Stimulated activated naive CD4-positive, alpha-beta T cell (primary cell): ENCODE data around the gene DENND1A.

Experiments
- DNase-seq, 6 experiments: peaks; one replicate each; lab custom pipeline; 2025; lab: John Stamatoyannopoulos, UW

DENND1A gene

GRCh38 chr9:123617952-123618678, 311.8 kb downstream of the DENND1A start:
- DNase-seq = no peak

- no peak for DNase-seq
These were observed 312.6 kb downstream of the DENND1A start for GRCh38 chr9:123617286-123617685.

GRCh38 chr9:123616707-123617106, 313.2 kb downstream of the DENND1A start:
- no peak for DNase-seq

- no peak for DNase-seq
These were observed 314.5 kb downstream of the DENND1A start for GRCh38 chr9:123615381-123615780.

DNA sequence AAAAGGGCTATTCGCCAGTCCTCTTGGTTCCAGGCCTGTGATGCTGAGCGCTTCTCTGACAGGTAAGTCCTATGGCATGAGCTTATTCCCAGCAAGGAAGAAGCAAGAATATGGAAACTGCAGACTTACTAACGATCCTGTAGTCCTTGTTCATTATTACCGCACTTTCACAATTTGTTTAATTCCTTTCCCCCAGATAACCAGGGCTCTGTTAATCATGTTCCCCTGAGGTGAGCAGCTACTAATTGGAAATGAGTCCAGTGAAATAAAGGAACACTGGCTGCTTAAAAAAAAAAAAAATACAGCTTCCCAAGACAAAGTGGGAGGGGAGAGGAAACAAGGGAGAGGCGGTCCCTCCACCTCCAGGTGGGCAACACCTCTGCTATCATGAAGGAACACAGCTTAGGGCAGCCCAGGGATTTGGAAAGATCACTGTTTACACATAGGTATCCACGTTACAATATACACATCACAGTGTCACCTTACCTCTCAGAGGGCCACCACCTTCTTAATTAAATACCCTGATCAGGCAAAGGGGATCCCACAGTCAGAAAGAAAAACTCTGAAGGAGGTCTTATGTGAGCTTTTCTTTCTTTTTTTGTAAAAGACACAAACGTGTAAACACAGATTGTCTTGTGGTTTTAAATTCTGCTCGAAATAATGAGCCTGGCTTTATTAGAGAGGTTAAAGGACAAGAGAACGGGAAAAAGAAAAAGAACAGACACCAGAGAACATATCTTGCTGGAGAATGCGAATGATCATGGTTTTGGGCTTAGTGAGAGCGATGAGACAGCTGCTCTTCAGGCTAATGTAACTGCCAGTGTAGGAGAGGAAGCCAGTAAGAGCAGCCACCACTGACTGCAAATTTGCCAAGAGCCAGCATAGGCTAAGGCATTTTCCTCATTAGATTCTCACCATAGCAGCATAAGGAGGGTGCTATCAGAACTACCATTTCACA, 315.3 kb downstream of the DENND1A start:
- no peak for DNase-seq

DNA sequence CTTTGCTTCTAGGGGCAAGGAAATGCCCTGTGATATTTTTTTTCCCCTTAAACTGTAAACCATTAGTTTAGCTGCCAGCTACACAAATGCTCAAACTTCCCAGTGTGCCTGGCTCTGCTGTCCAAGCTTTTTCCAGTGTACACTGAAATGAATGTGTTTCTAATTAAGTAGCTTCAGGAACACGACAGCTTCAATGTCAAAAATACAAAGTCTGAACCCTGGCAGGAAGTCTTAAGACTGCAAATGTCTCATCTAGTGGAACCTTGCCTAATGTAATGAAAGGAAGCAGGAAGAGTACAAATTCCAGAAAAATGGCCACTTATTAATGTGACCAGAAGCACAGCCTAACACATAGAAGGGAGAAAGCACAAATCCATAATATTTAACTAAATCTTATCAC, 318.7 kb downstream of the DENND1A start:
- DNase-seq = no peak

- DNase-seq = no peak
These were observed 320.1 kb downstream of the DENND1A start for GRCh38 chr9:123609844-123610243.

DNA sequence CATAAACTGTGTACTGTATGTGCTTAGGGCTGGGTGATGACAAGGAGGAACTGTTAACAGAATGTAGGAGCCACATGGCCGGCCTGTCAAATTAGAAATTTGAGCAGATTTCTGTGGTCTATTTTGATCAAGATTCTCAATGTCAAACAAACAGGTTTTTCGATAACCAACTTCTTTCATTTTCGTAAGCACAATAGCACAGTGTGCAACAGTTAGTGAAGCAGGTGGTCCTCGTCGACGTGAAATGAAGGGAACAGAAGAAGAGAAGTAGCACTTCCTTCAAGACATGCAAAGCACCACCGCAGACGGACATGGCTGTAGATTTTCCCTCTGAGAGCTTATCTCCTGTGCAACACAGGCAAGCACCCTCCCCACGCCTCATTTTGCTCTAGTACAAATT, 321.8 kb downstream of the DENND1A start:
- DNase-seq = no peak

DNA sequence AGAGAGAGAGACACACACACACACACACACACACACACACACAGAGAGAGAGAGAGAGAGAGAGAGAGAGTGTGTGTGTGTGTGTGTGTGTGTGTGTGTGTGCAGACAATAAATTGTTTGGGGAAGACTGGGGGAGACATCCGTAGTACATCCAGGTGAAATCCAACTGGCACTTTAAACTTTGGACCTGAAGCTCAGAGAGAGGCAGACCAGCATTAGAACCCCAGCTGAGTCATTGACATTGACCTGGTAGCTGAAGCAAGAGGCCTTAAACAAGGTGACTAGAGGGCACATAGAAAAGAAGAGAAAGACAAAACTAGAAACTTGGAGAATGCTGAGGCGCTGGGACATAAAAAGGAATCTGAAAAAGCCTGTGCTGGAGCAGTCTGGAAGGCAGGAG, 322.4 kb downstream of the DENND1A start:
- DNase-seq = no peak

GRCh38 chr9:123606141-123606540, 323.8 kb downstream of the DENND1A start:
- DNase-seq = no peak

DNA sequence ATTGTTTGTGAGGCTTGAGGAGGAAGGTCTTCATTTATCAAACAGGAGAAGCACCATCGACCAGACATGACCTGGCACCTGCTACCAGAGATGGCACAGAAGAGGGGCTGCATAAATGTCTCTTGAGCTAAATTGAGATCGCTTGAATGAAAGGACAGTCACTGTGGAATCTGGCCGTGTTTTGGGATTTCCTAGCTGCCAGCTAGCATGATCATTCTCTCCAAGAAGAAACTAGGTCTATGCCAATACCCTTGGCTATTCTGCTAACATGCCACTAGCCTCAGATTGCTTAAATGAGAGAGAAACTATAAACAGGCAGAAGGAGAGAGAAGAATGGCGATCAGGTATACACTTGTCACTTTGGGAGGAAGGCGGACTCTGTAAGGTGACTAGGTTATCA, 324.6 kb downstream of the DENND1A start:
- no peak for DNase-seq

DNA sequence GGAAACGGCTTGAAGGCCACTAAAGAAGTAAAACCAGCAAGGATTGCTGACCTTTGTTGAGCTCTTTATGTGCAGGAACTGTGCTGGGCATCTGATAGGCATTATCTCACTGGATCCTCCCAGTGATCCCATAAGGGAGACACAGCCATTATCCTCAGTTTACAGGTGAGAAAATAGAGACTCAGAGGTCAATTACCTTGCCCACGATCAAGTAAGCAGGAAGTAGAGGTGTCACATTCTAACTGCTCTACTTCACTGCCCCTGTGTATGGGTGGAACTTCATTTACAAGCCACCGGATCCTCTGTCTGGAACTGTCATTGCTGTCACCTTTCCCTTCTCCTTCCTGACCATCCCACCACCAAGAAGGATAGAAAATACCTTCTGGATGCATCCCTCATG, 325.1 kb downstream of the DENND1A start:
- DNase-seq = no peak

DNA sequence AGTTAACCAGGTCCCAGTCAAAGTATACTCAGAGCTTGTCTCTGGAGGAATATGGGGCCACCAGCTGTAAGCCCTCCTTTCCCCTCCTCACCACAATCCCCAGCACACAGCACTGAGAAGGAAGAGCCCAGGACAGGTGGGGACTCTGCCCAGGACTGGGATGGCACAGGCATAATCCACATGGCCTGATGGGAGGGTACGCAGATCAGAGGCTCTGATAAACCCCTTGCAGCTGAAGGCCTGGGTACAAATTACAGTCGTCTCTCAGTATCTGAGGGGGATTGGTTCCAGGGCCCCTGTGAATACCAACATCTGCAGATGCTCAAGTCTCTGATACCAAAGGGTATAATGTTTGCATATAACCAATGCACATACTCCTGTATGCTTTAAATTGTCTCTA, 328.1 kb downstream of the DENND1A start:
- no peak for DNase-seq

GRCh38 chr9:123599781-123600180, 330.1 kb downstream of the DENND1A start:
- no peak for DNase-seq

DNA sequence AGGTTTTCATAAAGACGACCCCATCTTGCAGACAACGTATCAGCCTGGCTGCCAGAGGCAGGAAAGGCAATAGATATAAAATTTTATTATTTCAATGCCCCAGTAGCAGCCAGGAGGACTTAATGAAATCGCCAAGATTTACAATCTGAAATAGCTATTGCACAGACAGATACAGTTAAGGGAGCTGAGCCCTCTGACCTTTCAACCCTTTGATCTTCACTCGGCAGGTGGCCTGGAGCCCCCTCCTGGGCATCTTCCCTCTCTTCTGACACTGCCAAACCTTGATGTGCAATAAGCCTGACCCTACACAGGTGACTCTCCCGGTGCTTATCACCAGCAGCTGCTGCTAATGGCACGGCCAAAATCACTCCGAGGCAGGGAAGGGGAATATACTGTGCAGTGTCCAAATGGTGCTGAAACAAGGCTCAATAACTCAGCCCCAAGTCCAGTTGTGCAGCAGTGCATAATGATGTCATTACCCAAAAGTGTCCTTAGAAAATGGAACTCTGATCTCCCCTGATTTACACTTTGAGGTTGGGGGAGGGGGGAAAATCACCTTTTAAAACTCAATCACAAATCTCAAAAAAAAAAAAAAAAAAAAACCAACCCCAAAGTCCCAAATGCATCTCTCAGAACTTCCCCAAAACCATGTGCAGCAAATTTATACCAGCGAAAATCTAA, 331.9 kb downstream of the DENND1A start:
- DNase-seq = no peak

DNA sequence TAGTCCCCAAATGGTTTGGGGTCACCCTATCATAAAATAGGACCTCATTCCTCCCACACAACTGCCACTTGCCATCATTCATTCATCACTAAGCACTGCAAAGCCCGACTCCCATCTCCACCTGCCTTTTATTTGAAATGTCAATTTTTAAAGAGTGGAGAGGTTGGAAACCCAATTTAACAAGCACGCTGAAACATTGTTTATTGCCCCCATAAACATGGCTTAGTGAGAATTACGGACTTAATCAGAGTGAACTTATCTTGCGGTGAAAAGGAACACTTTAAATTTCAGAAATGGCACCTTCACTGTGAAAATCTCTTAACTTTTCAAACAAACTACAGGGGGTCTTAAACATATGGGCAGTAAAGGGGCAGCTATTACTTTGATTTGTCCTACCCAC, 332.9 kb downstream of the DENND1A start:
- no peak for DNase-seq

- no peak for DNase-seq
These were observed 338.6 kb downstream of the DENND1A start for GRCh38 chr9:123591283-123591682.

DNA sequence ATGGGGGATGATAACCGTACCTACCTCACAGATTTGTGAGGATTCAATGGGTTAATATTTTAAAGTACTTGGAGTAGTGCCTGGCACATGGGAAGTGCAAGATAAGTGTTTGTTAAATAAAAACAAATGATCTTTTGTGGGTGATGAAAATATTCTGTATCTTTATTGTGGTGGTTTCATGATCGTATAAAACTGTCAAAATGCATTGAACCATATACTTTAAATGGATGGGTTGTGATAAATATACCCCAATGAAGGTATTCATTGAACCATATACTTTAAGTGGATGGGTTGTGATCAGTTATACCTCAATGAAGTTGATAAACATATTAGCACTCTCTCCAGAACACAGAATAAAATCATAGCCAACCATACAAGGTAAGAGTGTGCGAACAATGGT, 339.4 kb downstream of the DENND1A start:
- no peak for DNase-seq

GRCh38 chr9:123589361-123590239, 340.3 kb downstream of the DENND1A start:
- no peak for DNase-seq

DNA sequence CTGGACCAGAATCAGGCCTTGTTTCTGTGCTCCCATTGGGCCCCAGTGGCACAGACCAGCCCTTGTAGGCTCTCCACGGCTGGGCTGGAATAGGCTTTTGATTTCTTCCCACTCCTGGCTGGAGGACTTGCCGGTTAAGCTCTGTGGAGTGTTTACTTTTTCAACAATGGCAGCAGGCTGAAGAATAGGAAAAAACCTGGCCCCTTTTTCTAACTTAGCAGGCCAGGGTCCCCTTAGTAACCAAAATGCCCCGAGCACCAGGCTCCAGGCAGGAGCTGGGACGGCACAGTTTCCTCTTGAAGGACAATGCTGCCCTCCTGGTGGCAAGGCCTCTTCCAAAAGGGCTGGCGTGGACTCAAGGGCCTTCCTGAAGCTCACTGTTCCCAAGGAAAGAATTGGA, 343.7 kb downstream of the DENND1A start:
- DNase-seq = no peak
